Activated CD8-positive, alpha-beta memory T cell treated with anti-CD3 and anti-CD28 coated beads for 36 hours (primary cell): ENCODE data around the gene VPS11. TPM values are rescaled to one million over a fixed set of nuclear protein-coding genes. Genes with fewer than 3 reads are reported as not detected.

ENCODE experiments used
- CTCF ChIA-PET: fragments of 350-600 bp; sonication (Branson Sonifier 250); formaldehyde crosslinking; loops from one replicate; lab custom pipeline; 2021; ENCODE audit warnings: antibody characterized with exemption; lab: Charles Lee
- POLR2A ChIA-PET: fragments of 350-600 bp; sonication (Branson Sonifier 250); formaldehyde crosslinking; loops from one replicate; lab custom pipeline; 2021; ENCODE audit warnings: antibody characterized with exemption; lab: Charles Lee
- total RNA-seq, 2 experiments: library from RNA; stranded (reverse); gene quantifications; one replicate each; pipeline ENCODE4 v1.2.3, GENCODE V29; 2021

Gene VPS11
- total RNA-seq: 10 to 100 TPM; 20.6 to 21.0 TPM

GRCh38 chr11:119067371-119068222 is at the start of gene VPS11:
TSS of gene VPS11 (plus strand) at chr11:119067818. CDS start at chr11:119067824, 6 bp downstream.
- CTCF ChIA-PET: interaction anchor here (0.7 to 1.6 kb wide), 12 partner anchors 11 to 273 kb away, joined by 3 to 8 read pairs (median 4); partner anchors contain the start of genes DPAGT1 and HMBS

DNA sequence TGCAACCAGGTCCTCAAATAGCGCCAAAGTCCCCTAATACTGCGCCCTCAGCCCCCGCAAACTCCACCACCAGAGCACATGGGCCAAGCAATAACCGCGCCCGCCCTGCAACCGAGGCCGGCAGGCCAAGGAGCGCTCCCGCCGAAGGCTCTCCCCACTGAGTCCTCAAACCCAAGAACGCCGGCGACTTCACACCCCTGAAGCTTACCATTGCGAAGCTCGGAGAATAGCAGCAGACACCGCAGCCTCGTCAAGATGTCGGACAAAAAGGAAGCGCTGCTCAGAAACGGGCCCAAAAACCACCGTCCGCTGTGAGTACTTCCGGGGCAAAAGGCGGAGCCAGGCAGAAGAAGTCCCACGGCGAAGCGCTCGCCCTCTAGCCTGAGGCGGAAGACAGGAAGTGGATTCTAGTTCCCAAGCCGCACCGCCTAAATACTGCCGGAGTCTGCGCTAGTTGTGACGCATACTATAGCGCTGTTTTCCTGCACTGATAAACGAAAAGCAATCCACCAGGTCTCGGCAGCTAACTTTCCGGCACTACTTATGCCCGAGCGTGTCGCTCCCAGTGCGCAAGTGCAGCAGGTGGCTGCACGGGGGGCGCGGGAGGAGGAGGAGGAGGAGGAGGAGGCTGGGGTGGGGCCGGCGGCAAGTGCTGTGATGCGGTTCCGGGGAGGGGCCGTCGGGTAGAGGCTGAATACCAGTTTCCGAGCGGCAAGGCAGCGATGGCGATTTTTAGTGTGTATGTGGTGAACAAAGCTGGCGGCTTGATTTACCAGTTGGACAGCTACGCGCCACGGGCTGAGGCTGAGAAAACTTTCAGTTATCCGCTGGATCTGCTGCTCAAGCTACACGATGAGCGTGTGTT is 49.3 kb upstream of the VPS11 start, which contains the start of the genes RPS25 and TRAPPC4:
RPS25 (minus strand) TSS at position 270 of the 865 bp plus-strand sequence; CDS start at position 211, 59 bp downstream.
TRAPPC4 (plus strand) TSS at position 693 of the 865 bp plus-strand sequence; CDS start at position 723, 30 bp downstream.
- ChIA-PET POLR2A (interaction anchor here (0.6 to 2.8 kb wide), 10 partner anchors 11 to 142 kb away, joined by 3 to 18 read pairs (median 4); partner anchors contain the start of genes CENATAC, DPAGT1, HYOU1 and SLC37A4), CTCF (interaction anchor here (1.0 to 2.3 kb wide), 3 partner anchors 12 to 38 kb away, joined by 3 to 7 read pairs (median 4); partner anchors contain the start of genes HYOU1 and SLC37A4)

More at GRCh38 chr11:119067371-119068222, at the start of gene VPS11:
- POLR2A ChIA-PET: interaction anchor here (0.7 to 2.0 kb wide), 10 partner anchors 11 to 139 kb away, joined by 3 to 21 read pairs (median 5); partner anchors contain the start of genes CBL, DPAGT1, HINFP and HMBS

GRCh38 chr11:119019996-119020395 is 47.6 kb upstream of the VPS11 start:
- ChIA-PET CTCF (interaction anchor here (0.7 to 2.3 kb wide), 2 partner anchors 10 to 99 kb away, joined by 4 to 7 read pairs; partner anchors contain the start of gene SLC37A4), POLR2A (interaction anchor here (2.3 kb wide), 1 partner anchor 10 kb away, joined by 6 read pairs; no protein-coding TSS in a partner anchor)

GRCh38 chr11:119021631-119022030 is 46.0 kb upstream of the VPS11 start:
- ChIA-PET POLR2A (no interaction called here), CTCF (interaction anchor here (0.6 kb wide), 1 partner anchor 20 kb away, joined by 3 read pairs; no protein-coding TSS in a partner anchor)

GRCh38 chr11:119023741-119024140 is 43.9 kb upstream of the VPS11 start:
- ChIA-PET POLR2A (no interaction called here), CTCF (interaction anchor here (0.8 to 1.1 kb wide), 2 partner anchors 10 to 299 kb away, joined by 3 read pairs; no protein-coding TSS in a partner anchor)

DNA sequence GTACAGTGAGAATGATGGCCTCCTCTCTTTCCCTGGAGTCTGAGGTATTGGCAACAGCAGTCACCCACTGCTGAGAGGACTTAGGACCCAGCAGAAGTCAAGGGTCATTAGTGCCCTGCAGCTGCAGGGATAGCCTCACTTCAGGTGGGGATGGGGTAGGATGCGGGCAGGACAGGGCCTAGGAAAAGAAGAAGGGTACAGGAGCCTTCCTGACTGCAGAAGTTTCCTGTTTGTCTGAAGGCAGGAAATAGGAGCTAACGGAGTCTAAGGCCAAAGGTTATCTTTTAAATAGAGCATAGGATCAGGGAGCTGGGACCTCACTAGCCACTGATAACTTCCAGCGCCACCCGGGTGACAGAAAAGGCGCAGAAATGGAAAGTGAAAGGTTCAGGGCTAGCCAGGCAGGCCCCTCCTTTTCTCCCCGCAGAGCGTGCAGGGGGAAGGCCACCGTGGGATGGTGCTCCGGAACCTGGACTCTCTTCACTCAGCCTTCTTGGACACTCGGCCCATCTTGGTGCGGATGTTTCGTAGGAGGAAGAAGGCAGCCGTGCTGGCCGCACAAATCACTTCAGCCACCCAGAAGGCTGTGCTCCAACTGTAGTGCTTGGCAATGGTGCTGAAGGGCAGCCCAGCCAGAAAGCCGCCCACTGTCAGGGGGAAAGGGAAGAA is 43.1 kb upstream of the VPS11 start:
- CTCF ChIA-PET: interaction anchor here (1.1 to 1.4 kb wide), 2 partner anchors 11 to 27 kb away, joined by 3 read pairs; no protein-coding TSS in a partner anchor
- POLR2A ChIA-PET: interaction anchor here (0.5 kb wide), 1 partner anchor 61 kb away, joined by 8 read pairs; no protein-coding TSS in a partner anchor

DNA sequence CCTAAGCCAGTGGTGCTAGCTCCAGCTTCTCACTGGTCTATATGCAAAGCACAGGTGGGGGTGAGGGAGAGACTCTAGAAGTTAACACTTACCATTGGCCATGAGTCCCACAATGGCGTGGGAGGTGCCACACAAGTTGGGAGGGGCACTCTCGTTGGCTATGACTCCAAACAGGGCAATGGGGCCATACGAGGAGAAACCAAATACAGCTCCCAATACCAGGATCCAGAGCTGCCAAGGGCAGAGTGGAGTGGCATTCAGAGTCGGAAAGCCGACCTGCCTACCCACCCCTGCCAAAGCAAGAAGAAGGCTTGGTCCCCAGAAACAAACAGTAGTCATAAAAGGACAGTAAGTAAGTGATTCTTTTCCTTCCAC is 42.5 kb upstream of the VPS11 start:
- CTCF ChIA-PET: interaction anchor here (1.4 kb wide), 1 partner anchor 28 kb away, joined by 3 read pairs; no protein-coding TSS in a partner anchor
- POLR2A ChIA-PET: interaction anchor here (0.5 kb wide), 1 partner anchor 60 kb away, joined by 8 read pairs; no protein-coding TSS in a partner anchor

- CTCF ChIA-PET: interaction anchor here (0.8 to 1.4 kb wide), 2 partner anchors 9 to 28 kb away, joined by 3 read pairs; no protein-coding TSS in a partner anchor
- POLR2A ChIA-PET: no interaction called here
These were observed 42.1 kb upstream of the VPS11 start for GRCh38 chr11:119025541-119025940.

DNA sequence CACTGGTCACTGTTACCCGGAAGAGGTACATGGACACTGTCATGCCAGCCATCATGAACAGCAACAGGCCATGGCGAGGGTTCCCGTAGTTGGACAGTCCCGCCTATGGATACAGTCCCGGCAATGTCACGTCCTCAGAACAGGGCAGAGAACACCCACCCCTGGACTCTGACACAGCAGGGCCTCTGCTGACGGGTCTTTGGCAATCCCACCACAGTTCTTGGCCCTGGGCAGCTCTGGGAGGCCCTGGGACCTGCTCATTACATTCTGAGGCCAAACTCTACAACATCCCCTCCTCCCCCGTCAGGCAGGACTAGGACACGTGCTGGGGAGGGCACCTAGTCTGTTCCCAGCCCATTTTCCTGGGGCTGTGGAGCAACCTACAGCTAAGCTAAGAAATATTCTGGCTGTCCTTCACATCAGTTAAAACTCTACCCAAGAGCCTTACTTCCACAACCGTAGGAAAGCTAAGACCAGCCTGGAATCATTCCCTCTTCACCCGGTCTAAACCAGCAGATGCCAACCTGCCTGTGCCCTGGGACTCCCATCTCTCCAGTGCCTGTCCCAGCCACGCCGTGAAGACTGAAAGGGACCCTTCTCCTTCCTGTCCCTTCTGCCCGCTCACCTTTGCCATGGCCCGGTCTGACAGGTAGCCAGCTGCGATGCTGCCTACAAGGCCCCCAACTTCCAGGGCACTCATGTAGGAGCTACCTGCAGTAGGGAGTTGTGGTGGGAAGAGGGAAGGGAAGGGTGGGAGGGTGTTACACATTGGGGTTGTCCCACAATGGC is 41.4 kb upstream of the VPS11 start:
- POLR2A ChIA-PET: no interaction called here
- CTCF ChIA-PET: interaction anchor here (0.8 to 1.4 kb wide), 3 partner anchors 8 to 37 kb away, joined by 3 read pairs; no protein-coding TSS in a partner anchor

DNA sequence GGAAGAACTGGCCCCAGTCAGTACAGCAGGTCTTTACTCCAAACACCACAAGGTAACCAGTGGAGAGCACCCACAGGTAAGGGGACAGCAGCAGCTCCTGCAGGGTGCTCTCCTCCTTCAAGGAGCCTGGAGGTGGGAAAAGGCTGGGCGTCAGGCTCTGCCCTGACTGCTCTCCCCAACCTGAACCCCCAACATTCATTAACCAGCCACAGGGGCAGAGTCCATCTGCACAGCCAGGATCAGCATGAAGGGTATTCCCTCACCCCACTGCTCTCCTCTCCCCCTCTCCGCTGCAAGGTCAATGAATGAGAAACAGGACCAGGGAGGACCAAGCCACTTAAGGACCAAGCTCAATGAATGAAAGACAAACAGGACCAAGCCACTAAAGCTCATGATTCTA is 40.6 kb upstream of the VPS11 start:
- POLR2A ChIA-PET: no interaction called here
- CTCF ChIA-PET: interaction anchor here (1.0 kb wide), 1 partner anchor 36 kb away, joined by 3 read pairs; no protein-coding TSS in a partner anchor

DNA sequence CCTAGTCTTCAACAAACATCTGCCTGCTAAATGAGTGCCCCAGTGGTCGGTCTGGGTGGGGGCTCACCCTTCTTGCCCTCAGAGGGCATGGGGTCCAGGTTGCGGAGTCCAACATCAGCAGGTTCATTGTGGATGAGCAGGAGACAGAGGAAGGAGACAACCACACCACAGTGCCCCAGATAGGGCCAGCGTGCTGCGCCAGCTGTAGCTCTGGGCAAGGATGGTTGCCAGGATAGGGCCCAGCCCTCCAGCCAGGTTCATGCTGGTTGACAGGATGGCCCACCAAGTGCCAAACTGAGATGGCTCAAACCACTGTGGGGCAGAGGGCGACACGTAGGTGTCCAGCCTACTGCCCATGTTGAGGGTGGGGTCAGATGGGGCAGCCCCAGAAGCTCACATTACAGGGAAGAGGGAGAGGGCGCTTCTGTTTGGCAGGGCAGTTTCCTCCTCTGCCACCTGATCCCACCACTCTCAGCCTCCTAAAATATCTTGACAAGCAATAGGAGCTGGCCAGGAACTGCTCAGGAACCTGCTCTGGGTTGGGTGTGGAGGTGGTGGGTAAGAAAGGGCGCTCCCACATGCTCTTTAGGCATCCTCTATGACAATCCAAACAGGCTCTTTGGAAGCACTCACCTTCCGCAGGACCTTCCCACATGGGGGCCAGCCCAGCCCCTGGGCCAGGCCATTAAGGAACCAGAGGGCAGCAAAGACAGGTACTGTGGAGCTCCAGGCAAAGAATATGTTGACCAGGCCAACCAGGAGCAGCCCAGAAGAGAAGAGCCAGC is 39.9 kb upstream of the VPS11 start:
- CTCF ChIA-PET: interaction anchor here (1.0 kb wide), 1 partner anchor 35 kb away, joined by 3 read pairs; no protein-coding TSS in a partner anchor
- POLR2A ChIA-PET: no interaction called here

- CTCF ChIA-PET: no interaction called here
- POLR2A ChIA-PET: no interaction called here
These were observed 39.1 kb upstream of the VPS11 start for GRCh38 chr11:119028346-119029068.

DNA sequence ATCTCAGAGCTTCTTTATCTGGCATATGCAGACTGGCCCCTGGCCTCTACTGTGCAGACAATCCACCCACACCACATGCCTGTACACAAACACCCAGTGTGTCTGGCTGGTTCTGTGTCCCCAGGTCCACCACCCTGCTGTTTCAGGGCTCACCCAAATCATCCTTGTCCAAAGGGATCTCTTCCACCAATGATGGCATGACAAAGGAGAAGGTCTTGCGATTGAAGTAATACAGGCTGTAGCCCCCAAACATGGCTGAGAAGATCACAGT is 38.6 kb upstream of the VPS11 start:
- ChIA-PET CTCF (no interaction called here), POLR2A (interaction anchor here (1.2 to 2.5 kb wide), 2 partner anchors 11 to 31 kb away, joined by 3 to 14 read pairs; partner anchors contain the start of genes CENATAC, RPS25 and TRAPPC4)

GRCh38 chr11:119029340-119030028 is 38.1 kb upstream of the VPS11 start:
- ChIA-PET POLR2A (interaction anchor here (0.7 to 2.5 kb wide), 4 partner anchors 9 to 32 kb away, joined by 3 to 14 read pairs (median 6); partner anchors contain the start of genes CENATAC, RPS25 and TRAPPC4), CTCF (interaction anchor here (1.2 to 1.3 kb wide), 3 partner anchors 10 to 56 kb away, joined by 3 to 7 read pairs (median 3); partner anchors contain the start of genes RPS25 and TRAPPC4)

- ChIA-PET POLR2A (interaction anchor here (0.7 to 2.5 kb wide), 4 partner anchors 10 to 32 kb away, joined by 3 to 14 read pairs (median 6); partner anchors contain the start of genes CENATAC, RPS25 and TRAPPC4), CTCF (interaction anchor here (1.0 to 2.1 kb wide), 5 partner anchors 11 to 56 kb away, joined by 3 to 7 read pairs (median 3); partner anchors contain the start of genes RPS25 and TRAPPC4)
These were observed 37.6 kb upstream of the VPS11 start for GRCh38 chr11:119030029-119030328.
